Peyer's patch (tissue), 4 donors: ENCODE data around the gene PRODH.

Experiments used
- POLR2A ChIP-seq, 2 donors: fragments of 450-650 bp; IDR thresholded peaks; one replicate each; pipeline ENCODE4 v1.5.1; 2017; ENCODE audit warnings: antibody characterized with exemption in 2 of 2, mild to moderate bottlenecking in 2 of 2, moderate library complexity in 2 of 2
- TF ChIP-seq, protein P1 (sequence below), 6 experiments: fragments of 450-650 bp in 4 of 6; fragments of 200-600 bp in 2 of 6; sonication (generic) in 1 of 6; IDR thresholded peaks; one replicate each; pipeline ENCODE4 v1.5.1; 2017 to 2019; ENCODE audit warnings: antibody characterized with exemption in 6 of 6, mild to moderate bottlenecking in 3 of 6, moderate library complexity in 1 of 6

DNA sequence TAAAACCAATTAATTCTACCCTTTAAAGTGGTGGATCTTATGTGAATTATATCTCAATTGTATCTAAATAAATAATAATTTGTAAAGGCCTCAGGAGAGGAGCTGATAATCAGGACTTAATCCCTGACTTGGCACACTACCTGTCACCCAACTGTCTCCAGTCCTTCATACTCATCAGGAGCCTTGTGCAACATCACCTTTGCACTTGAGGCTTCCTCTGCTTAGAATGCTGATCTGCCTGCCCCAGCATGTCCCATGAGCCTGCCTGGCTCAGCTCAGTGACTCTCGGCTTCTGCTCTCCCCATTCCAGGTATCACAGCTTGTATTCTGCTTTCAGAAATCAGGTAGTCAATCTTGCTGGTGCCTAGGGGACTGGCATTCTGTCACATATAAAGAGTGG, 43.9 kb upstream of the PRODH start:
- no peak for TF ChIP-seq POLR2A (IDR thresholded peaks at IDR 0.05)
- TF ChIP-seq, protein P1, sequence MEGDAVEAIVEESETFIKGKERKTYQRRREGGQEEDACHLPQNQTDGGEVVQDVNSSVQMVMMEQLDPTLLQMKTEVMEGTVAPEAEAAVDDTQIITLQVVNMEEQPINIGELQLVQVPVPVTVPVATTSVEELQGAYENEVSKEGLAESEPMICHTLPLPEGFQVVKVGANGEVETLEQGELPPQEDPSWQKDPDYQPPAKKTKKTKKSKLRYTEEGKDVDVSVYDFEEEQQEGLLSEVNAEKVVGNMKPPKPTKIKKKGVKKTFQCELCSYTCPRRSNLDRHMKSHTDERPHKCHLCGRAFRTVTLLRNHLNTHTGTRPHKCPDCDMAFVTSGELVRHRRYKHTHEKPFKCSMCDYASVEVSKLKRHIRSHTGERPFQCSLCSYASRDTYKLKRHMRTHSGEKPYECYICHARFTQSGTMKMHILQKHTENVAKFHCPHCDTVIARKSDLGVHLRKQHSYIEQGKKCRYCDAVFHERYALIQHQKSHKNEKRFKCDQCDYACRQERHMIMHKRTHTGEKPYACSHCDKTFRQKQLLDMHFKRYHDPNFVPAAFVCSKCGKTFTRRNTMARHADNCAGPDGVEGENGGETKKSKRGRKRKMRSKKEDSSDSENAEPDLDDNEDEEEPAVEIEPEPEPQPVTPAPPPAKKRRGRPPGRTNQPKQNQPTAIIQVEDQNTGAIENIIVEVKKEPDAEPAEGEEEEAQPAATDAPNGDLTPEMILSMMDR (IDR thresholded peaks at IDR 0.05), result no peak
